Activated CD4-positive, alpha-beta memory T cell treated with anti-CD3 and anti-CD28 coated beads, Interleukin-2, amount 10 ng/mL, durations not matched to agents 7 days and 5 days (primary cell): ENCODE measurements around the gene BMP6. TPM values are rescaled to one million over a fixed set of nuclear protein-coding genes. Genes with fewer than 3 reads are reported as not detected.
"Not testable (repeated sequence)": the region's sequence is repeated elsewhere in the genome, so short reads cannot be mapped to it uniquely, and the experiment has no call there.

Experiments used
- CTCF ChIA-PET: fragments of 350-600 bp; sonication (Branson Sonifier 250); formaldehyde crosslinking; loops from one replicate; lab custom pipeline; 2021; ENCODE audit warnings: antibody characterized with exemption, inconsistent platforms; lab: Charles Lee
- POLR2A ChIA-PET: fragments of 350-600 bp; sonication (Branson Sonifier 250); formaldehyde crosslinking; loops from one replicate; lab custom pipeline; 2021; ENCODE audit warnings: antibody characterized with exemption; lab: Charles Lee
- DNase-seq: peaks from one replicate; pipeline ENCODE4 v3.0.0-alpha.2; 2020
- H3K27ac Mint-ChIP-seq: one replicate; pipeline ENCODE4 v1.8.0; 2021; ENCODE audit warnings: mild to moderate bottlenecking, mixed read lengths
- H3K27me3 Mint-ChIP-seq: one replicate; pipeline ENCODE4 v1.8.0; 2021; ENCODE audit warnings: mixed read lengths
- H3K36me3 Mint-ChIP-seq: one replicate; pipeline ENCODE4 v1.8.0; 2021; ENCODE audit warnings: low read depth, mixed read lengths
- H3K4me1 Mint-ChIP-seq: one replicate; pipeline ENCODE4 v1.8.0; 2021; ENCODE audit warnings: mixed read lengths
- H3K4me3 Mint-ChIP-seq: one replicate; pipeline ENCODE4 v1.8.0; 2021; ENCODE audit warnings: mild to moderate bottlenecking, mixed read lengths
- H3K9me3 Mint-ChIP-seq: one replicate; pipeline ENCODE4 v1.8.0; 2021; ENCODE audit warnings: mixed read lengths
- total RNA-seq, 2 experiments: library from RNA; stranded (reverse); gene quantifications; one replicate each; pipeline ENCODE4 v1.2.3, GENCODE V29; 2021

The BMP6 gene
- total RNA-seq, 2 experiments from 2014 or later: not detected

DNA sequence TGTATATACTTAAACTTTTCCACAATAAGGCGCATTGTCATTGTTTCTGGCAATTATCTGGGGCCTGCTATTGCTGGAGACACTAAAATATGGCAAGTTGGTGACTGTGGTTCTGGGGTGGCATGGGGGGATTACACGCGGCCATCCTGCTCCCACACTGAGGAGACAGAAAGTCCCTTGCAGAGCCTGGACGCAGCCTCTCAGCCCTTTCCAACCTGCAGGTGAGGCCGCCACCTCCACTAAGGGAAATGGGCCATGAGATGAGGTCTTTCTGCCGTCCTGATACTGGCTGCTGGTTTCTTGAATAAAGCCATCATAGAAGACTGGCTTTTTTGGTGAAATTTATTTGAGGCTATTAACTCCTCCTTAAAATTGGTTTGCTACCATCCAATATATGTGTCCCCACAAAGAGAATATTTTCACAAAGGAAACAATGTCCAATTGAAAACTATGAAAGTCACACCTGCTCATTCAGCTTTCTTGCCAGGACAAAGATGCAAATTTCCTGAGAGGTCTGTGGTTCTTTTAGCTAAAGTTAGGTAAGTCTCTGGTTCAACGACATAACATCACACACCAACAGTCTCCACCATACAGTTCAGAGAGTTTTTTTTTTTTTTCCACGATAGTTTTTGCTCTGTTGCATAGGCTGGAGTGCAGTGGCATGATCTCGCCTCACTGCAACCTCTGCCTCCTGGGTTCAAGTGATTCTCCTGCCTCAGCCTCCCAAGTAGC lies 171.7 kb downstream of the BMP6 start:
- POLR2A ChIA-PET: no interaction called here

DNA sequence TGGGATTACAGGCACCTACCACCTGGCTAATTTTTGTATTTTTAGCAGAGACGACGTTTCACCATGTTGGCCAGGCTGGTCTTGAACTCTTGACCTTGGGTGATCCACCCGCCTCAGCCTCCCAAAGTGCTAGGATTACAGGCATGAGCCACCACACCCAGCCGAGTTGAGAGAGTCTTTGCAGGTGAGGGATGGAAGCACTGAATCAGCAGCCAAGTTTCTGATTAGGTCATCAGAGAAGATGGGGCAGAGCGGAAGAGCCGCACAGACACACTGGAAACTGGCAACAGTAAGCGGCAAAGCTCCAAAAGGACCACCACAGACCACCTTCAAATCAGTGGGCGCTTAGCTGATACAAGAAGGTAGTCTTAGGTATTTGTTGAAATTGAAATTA lies 172.3 kb downstream of the BMP6 start:
- DNase-seq, H3K4me1 Mint-ChIP-seq, H3K27me3 Mint-ChIP-seq, H3K4me3 Mint-ChIP-seq, H3K27ac Mint-ChIP-seq, CTCF ChIA-PET, POLR2A ChIA-PET, H3K9me3 Mint-ChIP-seq: not testable (repeated sequence)
- peaks cover 67% of the 10 kb centered on the region for H3K36me3 Mint-ChIP-seq

More for the DNA sequence above, 171.7 kb downstream of the BMP6 start:
- peaks cover 64% of the 10 kb centered on the region for H3K36me3 Mint-ChIP-seq
- CTCF ChIA-PET: no interaction called here
- no peak overlapping the region for H3K27ac Mint-ChIP-seq
- no peaks in the 10 kb centered on the region for H3K27me3 Mint-ChIP-seq
- no peaks in the 10 kb centered on the region for H3K9me3 Mint-ChIP-seq
- H3K4me1 Mint-ChIP-seq: no peaks in the 10 kb centered on the region
- no peak overlapping the region for H3K4me3 Mint-ChIP-seq
- DNase-seq: no peak

DNA sequence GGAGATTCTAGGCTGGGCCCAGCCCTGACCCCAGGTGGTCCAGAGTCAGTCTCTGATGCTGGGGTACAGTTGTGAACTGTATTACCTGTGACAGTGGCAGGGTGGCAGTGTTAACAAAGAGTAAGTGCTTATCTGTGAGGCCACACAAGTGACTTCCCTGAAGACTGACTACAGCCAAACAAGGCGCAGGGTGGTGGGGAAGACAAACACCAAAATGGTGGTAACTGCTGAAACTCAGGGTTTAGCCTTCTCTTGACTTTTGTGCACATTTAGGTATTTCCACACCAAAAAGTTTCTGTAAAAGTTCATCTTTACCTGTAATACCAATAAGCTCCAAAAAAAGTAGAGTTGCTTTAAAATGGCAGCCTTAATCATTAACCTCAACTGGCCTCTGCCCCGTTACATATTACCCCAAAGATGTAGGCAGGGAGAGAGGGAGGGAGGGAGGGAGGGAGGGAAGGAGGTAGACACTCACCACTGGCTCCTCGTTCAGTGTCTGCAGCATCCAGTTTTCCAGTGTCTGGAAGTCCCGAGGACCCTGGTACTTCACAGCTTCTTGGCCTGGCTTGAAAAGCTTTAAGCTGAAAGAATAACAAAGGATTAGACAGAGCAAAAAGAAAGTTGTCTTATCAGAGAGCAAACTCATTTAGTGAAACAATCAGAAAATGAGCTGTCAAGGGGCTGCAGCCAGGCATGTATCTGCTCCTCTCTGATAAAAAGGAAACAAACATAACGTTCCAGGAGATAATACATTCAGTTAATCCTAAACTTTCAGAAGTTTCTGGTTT lies 173.4 kb downstream of the BMP6 start:
- ChIA-PET POLR2A (no interaction called here), CTCF (interaction anchor here (1.0 kb wide), 2 partner anchors 160 to 180 kb away, joined by 3 to 4 read pairs; no protein-coding TSS in a partner anchor)
- Mint-ChIP-seq H3K27ac (no peak overlapping the region), H3K4me3 (no peak overlapping the region), H3K9me3 (no peaks in the 10 kb centered on the region), H3K27me3 (no peaks in the 10 kb centered on the region), H3K36me3 (peaks cover 60% of the 10 kb centered on the region), H3K4me1 (no peaks in the 10 kb centered on the region)
- DNase-seq: no peak

DNA sequence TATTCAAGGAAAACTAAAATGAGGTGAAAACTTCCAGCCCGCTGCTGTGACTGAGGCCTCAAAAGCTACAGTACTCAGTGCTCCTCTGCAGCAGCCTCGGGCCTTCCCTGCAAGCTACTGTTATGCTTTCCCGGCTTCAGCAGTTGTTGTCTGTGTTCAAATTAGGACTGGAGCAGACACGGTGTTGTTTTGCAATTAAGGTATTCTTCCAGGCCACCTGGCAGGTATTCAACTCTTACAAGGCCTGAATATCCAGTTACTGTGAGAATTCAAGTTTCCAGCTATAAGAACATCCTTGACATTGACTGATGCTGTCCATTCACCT lies 174.0 kb downstream of the BMP6 start:
- H3K4me3 Mint-ChIP-seq: no peak overlapping the region
- H3K27me3 Mint-ChIP-seq: no peaks in the 10 kb centered on the region
- no peak overlapping the region for H3K27ac Mint-ChIP-seq
- H3K36me3 Mint-ChIP-seq: peaks cover 60% of the 10 kb centered on the region
- DNase-seq: no peak
- CTCF ChIA-PET: interaction anchor here (1.0 kb wide), 2 partner anchors 159 to 181 kb away, joined by 3 to 4 read pairs; no protein-coding TSS in a partner anchor
- H3K9me3 Mint-ChIP-seq: no peaks in the 10 kb centered on the region
- no peaks in the 10 kb centered on the region for H3K4me1 Mint-ChIP-seq
- POLR2A ChIA-PET: no interaction called here

DNA sequence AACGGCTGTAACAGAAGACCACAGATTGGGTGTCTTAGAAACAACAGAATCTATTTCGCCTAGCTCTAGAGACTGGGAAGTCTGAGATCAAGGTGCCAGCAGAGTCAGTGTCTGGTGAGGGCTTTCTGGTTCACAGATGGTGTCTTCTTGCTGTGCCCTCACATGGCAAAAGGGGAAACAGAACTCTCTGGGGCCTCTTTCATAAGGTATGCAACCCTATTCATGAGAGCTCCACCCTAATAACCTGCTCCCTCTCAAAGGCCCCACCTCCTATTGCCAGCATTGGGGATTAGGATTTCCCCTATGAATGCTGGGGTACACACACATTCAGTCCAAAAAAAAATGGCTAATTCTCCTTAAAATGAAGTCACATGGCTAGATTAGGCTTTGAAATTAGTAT lies 174.7 kb downstream of the BMP6 start:
- H3K27ac Mint-ChIP-seq: no peak overlapping the region
- no peaks in the 10 kb centered on the region for H3K9me3 Mint-ChIP-seq
- H3K27me3 Mint-ChIP-seq: no peaks in the 10 kb centered on the region
- H3K4me1 Mint-ChIP-seq: no peaks in the 10 kb centered on the region
- DNase-seq: no peak
- ChIA-PET CTCF (no interaction called here), POLR2A (no interaction called here)
- H3K4me3 Mint-ChIP-seq: no peak overlapping the region
- H3K36me3 Mint-ChIP-seq: peaks cover 59% of the 10 kb centered on the region

DNA sequence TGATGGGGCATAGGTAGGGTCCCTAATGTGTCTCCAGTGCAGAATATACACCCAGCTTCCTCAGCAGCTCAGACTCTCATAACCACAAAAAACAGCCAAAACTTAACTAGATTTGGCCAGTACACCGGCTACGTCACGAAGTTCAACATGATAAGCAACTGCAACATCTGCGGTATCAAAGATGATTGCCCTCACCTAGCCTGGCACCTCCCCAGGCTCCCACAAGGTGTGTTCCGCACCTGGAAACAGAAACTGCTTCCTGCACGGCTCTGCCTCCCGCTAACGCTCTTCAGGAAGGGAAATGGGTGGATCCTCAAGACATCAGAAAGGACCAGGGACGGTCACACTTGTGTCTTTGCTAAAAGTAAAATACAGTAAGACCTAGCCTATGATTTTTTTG lies 175.2 kb downstream of the BMP6 start:
- no peaks in the 10 kb centered on the region for H3K4me1 Mint-ChIP-seq
- no peak for DNase-seq
- peaks cover 55% of the 10 kb centered on the region for H3K36me3 Mint-ChIP-seq
- no peak overlapping the region for H3K4me3 Mint-ChIP-seq
- POLR2A ChIA-PET: no interaction called here
- H3K27ac Mint-ChIP-seq: no peak overlapping the region
- CTCF ChIA-PET: no interaction called here
- no peaks in the 10 kb centered on the region for H3K9me3 Mint-ChIP-seq
- H3K27me3 Mint-ChIP-seq: no peaks in the 10 kb centered on the region

DNA sequence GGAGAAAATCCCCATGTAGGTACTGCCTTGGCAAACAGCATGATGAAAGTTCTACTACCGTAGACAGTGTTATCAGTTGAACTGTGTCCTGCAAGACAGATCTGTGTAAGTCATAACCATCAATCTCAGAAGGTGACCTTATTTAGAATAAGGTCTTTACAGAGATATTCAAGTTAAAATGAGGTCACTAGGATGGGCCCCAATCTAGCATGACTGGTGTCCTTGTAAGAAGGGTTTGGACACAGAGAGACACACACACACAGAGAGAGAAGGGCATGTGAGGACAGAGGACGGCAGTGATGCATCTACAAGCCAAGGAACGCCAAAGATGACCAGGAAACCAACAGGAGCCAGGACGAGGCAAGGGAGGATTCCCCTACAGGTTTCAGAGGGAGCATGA lies 175.9 kb downstream of the BMP6 start:
- Mint-ChIP-seq H3K4me1 (peaks cover 1% of the 10 kb centered on the region), H3K27me3 (no peaks in the 10 kb centered on the region)
- POLR2A ChIA-PET: no interaction called here

DNA sequence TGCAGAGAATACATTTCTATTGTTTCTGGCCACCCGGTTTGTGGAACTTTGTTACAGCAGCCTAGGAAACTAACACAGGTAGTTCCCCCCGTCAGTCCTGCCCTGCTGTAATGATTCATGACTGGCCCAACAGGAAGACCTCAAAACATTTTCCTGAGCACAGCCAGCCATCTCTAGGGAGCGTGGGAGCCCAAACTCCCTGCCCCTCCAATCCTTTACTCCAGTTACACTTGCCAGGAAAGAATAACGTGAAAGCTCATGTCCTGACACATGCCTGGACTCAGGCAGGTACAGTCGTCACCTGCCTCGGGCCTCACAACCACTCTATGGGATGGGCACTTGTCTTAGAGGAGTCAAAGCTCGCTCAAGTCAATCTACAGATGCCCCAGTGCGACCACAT lies 176.3 kb downstream of the BMP6 start:
- peaks cover 53% of the 10 kb centered on the region for H3K36me3 Mint-ChIP-seq
- ChIA-PET POLR2A (no interaction called here), CTCF (no interaction called here)
- H3K27me3 Mint-ChIP-seq: no peaks in the 10 kb centered on the region
- peaks cover 2% of the 10 kb centered on the region for H3K4me1 Mint-ChIP-seq
- no peaks in the 10 kb centered on the region for H3K9me3 Mint-ChIP-seq
- DNase-seq: no peak
- no peak overlapping the region for H3K27ac Mint-ChIP-seq
- no peak overlapping the region for H3K4me3 Mint-ChIP-seq

More for the DNA sequence above, 175.9 kb downstream of the BMP6 start:
- H3K4me3 Mint-ChIP-seq: no peak overlapping the region
- no peaks in the 10 kb centered on the region for H3K9me3 Mint-ChIP-seq
- CTCF ChIA-PET: no interaction called here
- DNase-seq: no peak
- no peak overlapping the region for H3K27ac Mint-ChIP-seq
- peaks cover 53% of the 10 kb centered on the region for H3K36me3 Mint-ChIP-seq

DNA sequence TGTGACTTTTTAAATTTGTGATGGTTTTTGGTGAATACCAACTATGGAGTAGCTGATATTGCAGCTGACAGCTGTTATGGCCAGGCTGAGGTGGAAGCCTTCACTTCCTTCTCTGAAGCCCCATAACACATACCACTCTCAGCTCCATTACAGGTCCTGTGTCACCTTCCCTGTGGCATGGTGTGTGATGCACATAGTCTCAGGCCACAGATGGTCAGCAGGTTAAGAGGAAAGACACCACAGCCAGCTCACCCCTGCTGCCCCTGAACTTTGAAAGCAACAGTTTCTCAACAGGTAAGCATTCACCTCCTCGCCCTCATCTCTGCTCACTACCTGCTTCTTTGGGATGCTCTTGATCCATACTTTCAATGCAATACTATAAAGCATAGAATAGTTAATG lies 177.0 kb downstream of the BMP6 start:
- Mint-ChIP-seq H3K27ac (no peak overlapping the region), H3K4me3 (no peak overlapping the region), H3K27me3 (no peaks in the 10 kb centered on the region), H3K4me1 (peaks cover 5% of the 10 kb centered on the region), H3K36me3 (peaks cover 52% of the 10 kb centered on the region), H3K9me3 (no peaks in the 10 kb centered on the region)
- CTCF ChIA-PET: interaction anchor here (0.8 kb wide), 1 partner anchor 180 kb away, joined by 3 read pairs; no protein-coding TSS in a partner anchor
- no peak for DNase-seq
- POLR2A ChIA-PET: interaction anchor here (1.0 kb wide), 1 partner anchor 9 kb away, joined by 4 read pairs; no protein-coding TSS in a partner anchor

DNA sequence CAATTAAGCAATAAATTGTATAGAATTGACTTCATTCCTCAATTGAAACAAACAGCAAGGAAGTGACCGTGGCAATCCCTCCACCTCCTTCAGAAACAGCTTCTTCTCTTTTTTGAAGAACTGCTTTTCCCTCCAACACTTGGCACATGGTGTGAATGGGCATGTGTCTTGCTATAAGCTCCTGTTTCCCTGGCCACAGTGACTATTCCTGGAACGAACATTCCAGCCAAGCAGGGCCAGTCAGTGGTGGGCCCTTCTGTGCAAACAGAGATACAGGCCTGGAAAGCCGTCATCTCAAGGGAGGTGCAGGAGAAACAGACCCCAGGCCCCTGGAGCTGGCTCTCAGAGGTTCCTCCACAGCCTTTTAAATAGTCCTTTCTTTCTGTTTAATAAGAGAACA lies 177.8 kb downstream of the BMP6 start:
- no peaks in the 10 kb centered on the region for H3K9me3 Mint-ChIP-seq
- ChIA-PET POLR2A (interaction anchor here (1.0 kb wide), 1 partner anchor 8 kb away, joined by 4 read pairs; no protein-coding TSS in a partner anchor), CTCF (interaction anchor here (0.8 kb wide), 1 partner anchor 181 kb away, joined by 3 read pairs; no protein-coding TSS in a partner anchor)
- no peaks in the 10 kb centered on the region for H3K27me3 Mint-ChIP-seq
- peaks cover 44% of the 10 kb centered on the region for H3K36me3 Mint-ChIP-seq
- no peak for DNase-seq
- peaks cover 8% of the 10 kb centered on the region for H3K4me1 Mint-ChIP-seq
- H3K27ac Mint-ChIP-seq: no peak overlapping the region
- no peak overlapping the region for H3K4me3 Mint-ChIP-seq

DNA sequence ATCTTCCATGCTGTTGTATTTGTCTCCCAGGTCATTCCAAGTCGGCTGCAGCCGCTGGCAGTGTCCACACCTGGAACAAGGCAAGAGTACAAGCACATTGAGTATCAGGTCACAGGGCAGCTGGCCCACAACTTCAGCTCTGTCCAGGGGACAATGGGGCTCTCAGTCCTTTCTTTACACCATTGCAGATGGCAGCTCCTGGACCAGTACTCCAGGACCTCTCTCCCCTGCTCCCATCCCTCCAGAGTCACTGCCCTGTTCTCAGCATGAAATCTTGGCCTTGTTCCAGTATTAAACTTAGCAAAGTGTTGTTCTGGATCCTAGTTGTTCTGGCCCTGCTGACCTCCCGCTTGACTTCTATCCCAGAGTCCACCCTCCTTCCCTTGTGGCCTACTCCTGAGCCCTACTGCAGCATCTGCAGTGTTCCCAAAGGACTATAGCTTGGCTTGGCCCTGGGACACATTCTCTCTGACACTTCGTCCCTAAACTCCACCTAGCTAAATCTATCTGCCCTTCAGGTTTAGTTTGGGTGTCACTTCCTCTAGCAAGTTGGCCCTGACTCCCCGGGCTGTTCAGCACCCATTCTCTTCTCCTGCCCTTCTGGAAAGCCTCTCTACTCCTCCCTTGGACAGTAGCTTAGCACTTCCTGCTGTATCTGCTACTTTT lies 178.9 kb downstream of the BMP6 start:
- POLR2A ChIA-PET: no interaction called here
- CTCF ChIA-PET: no interaction called here
- Mint-ChIP-seq H3K36me3 (peaks cover 41% of the 10 kb centered on the region), H3K27me3 (no peaks in the 10 kb centered on the region), H3K4me1 (peaks cover 17% of the 10 kb centered on the region), H3K4me3 (no peak overlapping the region), H3K9me3 (no peaks in the 10 kb centered on the region), H3K27ac (peak overlapping the region; percentile 6)
- DNase-seq: no peak

DNA sequence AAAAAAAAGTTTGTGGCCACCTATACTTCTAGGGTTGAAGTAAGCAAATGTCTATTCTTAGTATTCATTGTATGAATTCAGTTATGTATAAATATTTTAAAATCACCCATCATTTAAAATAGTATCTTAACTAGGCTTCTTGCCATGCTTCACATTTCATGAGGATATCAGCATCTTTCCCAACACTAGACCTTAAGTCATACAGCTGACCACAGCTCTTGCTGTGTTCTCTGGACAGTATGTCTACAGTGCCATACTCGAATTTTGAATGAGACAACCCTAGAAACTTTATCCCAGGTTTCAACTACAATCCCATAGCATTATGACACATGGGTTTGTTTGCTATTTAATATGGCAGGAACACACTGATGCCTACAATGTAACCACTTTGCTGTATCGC lies 179.5 kb downstream of the BMP6 start:
- Mint-ChIP-seq H3K36me3 (peaks cover 35% of the 10 kb centered on the region), H3K4me1 (peaks cover 17% of the 10 kb centered on the region), H3K9me3 (no peaks in the 10 kb centered on the region), H3K4me3 (no peak overlapping the region), H3K27ac (no peak overlapping the region), H3K27me3 (no peaks in the 10 kb centered on the region)
- no peak for DNase-seq
- CTCF ChIA-PET: no interaction called here
- POLR2A ChIA-PET: no interaction called here

DNA sequence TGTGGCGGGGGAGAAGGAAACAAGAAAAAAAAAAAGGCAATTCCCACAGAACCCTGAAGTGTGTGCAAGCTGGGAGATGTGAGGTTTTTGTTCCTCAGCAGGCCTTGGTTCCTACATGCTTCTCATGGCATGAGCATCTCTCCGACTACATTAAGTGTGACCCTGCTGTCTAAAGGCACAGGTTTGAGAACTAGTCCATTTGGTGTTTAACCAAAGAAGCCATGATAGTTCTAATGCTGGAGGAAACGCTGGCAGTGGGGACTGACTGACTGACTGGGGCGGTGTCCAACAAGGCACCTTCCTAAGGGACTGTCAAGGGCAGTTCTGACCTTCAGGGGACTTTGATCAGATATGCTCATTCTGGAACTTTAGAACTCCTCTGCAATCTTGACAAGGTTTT lies 180.8 kb downstream of the BMP6 start:
- CTCF ChIA-PET: no interaction called here
- Mint-ChIP-seq H3K27me3 (no peaks in the 10 kb centered on the region), H3K4me3 (no peak overlapping the region)

More for the DNA sequence above, 180.8 kb downstream of the BMP6 start:
- Mint-ChIP-seq H3K4me1 (peaks cover 21% of the 10 kb centered on the region), H3K9me3 (no peaks in the 10 kb centered on the region), H3K27ac (no peak overlapping the region), H3K36me3 (peaks cover 24% of the 10 kb centered on the region)
- POLR2A ChIA-PET: no interaction called here
- DNase-seq: no peak
